Measurements from ENCODE around the gene TTC29.
"Not testable (repeated sequence)": the region's sequence is repeated elsewhere in the genome, so short reads cannot be mapped to it uniquely, and the experiment has no call there.

The TTC29 gene

DNA sequence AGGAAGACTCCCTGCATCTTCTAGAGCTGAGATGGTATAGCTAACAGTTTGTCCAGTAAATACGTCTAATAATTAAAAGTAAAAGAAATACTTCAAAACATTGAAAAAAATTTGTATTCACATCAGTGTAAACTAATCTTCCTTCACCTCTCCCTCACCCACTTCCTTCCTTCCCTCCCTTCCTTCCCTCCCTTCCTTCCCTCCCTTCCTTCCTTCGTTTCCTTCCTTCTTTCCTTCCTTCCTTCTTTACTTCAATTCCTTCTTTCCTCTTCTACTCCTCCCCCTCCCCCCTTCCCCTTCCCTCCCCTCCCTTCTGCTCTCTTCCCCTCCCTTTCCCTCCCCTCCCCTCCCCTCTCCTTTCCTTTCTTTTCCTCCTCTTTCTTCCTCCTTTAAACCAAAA, 203.2 kb downstream of the TTC29 start:
- no peak overlapping the region for H3K27ac ChIP-seq
- H3K4me3 ChIP-seq, result no peak overlapping the region

- H3K27ac ChIP-seq, result no peak overlapping the region
- no peak overlapping the region for H3K4me3 ChIP-seq
Observed at GRCh38 chr4:146739182-146739581, 206.5 kb downstream of the TTC29 start.

DNA sequence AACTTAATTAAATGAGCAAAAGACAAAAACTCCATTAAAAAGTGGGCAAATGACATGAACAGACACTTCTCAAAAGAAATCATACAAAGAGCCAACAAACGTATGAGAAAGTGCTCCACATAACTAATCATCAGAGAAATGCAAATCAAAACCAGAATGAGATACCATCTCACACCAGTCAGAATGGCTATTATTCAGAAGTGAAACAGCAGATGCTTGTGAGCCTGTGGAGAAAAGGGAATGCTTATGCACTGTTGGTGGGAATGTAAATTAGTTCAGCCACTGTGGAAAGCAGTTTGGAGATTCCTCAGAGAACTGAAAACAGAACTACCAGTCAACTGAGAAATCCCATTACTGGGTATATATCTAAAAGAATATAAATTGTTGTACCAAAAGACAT, 222.1 kb downstream of the TTC29 start:
- not testable (repeated sequence) for H3K4me3 ChIP-seq, H3K27ac ChIP-seq

DNA sequence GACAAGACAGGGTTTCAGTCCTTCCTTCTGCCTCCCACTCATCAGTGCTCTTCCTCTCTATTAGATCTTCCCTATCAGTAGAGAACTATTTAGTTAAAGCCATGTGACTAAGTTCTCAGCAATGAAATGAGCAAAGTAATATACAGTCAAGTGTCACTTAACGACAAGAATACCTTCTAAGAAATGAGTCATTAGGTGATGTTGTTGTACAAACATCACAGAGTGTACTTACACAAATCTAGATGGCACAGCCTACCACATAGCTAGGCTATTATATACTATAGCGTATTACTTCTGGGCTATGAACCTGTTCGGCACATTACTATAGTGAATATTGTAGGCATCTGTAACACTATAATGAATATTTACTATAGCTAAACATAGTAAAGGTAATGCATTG, 235.7 kb downstream of the TTC29 start:
- no peak overlapping the region for H3K4me3 ChIP-seq
- H3K27ac ChIP-seq, result no peak overlapping the region

GRCh38 chr4:146699910-146700309, 245.8 kb downstream of the TTC29 start:
- H3K4me3 ChIP-seq, result no peak overlapping the region
- H3K27ac ChIP-seq, result no peak overlapping the region

DNA sequence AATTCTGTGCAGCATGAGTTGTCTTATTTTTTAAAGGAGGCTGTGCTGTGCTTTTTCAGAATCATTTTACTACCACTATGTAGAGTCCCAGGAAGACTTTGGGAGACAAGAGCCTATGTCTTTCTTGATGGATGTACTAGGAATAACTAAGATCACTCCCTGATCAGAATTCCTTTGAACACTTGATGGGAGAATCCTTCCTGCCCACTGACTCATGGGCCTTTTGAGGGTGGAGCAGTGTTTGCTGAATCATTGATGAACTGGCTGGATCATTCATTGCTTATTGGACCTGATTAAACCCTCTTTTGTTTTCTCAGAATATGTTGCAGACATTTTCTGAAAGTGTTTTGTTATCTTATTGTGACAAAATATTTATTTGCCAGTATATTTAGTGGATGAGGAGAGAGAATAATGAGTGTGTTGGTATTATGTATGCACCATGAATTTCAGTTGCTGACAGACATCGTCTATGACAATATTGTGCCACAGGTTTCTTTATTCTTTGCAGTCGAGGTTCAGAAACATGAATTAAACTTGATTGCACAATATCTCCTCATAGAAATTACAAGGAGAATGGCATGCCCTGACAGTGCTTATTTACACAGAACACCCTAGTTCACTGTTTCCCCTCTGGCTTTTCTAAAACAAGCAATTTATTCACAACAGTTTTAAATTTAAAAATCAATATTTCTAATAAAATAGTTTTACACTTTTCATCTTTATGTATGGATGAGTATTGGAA, 270.7 kb downstream of the TTC29 start:
- Histone ChIP-seq H3K27ac (no peak overlapping the region), H3K4me3 (no peak overlapping the region)

DNA sequence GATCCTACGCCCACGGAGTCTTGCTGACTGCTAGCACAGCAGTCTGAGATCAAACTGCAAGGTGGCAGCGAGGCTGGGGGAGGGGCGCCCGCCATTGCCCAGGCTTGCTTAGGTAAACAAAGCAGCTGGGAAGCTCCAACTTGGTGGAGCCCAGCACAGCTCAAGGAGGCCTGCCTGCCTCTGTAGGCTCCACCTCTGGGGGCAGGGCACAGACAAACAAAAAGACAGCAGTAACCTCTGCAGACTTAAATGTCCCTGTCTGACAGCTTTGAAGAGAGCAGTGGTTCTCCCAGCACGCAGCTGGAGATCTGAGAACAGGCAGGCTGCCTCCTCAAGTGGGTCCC, 281.7 kb downstream of the TTC29 start:
- not testable (repeated sequence) for H3K4me3 ChIP-seq, H3K27ac ChIP-seq

- no peak overlapping the region for H3K27ac ChIP-seq
- H3K4me3 ChIP-seq, result no peak overlapping the region
Observed at GRCh38 chr4:146661367-146661766, 284.3 kb downstream of the TTC29 start.
